ENCODE measurements around the gene FOXL2. TPM values are rescaled to one million over a fixed set of nuclear protein-coding genes. Genes with fewer than 3 reads are reported as not detected.

Gene FOXL2
- total and polyA plus RNA-seq, 7 donors: 0.01 to 0.39 (median 0.21) TPM; not detected in 3

DNA sequence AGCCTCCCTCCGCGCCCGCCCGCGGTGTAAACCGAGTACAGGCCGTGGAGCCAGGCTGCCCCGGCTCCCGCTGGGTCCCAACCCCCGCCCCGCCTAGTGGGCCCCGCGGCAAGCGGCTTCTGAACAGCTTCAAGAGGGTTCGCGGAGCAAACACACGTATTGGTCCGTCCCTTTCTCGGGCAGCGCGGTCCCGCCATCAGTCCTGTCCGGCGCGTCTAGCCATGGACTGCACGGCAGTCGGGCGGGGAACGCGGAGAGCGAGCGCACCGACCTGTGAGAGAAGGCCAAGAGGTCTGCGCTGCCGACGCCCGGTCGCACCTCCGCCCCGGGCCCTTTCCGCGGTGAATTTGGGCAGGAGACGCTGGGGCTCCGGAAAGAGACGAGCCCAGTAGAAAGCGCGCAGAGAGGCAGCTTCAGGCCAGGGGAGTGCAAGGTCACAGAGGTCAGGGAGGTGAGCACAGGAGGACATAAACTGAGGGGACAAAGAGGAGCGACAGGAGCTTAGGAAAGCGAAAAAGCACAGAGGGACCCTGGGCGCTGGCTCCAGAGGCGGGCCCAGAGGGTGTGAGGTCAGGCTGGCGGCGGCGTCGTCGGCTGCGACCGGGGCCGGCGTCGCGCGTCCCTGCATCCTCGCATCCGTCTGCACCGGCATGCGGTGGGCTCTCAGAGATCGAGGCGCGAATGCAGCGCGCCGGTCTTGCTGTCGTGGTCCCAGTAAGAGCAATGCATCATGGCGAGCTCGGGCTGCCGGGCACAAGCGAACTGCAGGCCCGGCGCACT, 1.8 kb downstream of the FOXL2 start:
- Histone ChIP-seq H3K27ac (no peak overlapping the region), H3K9me3 (no peaks in the 10 kb centered on the region), H3K27me3 (ENCODE audit: insufficient read depth in 3 of 3, low read length in 2 of 3) (peaks cover 0 to 99% (median 44%) of the 10 kb centered on the region in 3 donors), H3K4me3 (peak overlapping the region; percentile 72), H3K36me3 (ENCODE audit: insufficient read depth in 1 of 2, low read depth in 1 of 2) (no peaks in the 10 kb centered on the region), H3K4me1 (peaks cover 13% of the 10 kb centered on the region)
- ATAC-seq: no peak
- intact Hi-C loops (cut with DNase I): no loop called here
- TF ChIP-seq, protein P1, sequence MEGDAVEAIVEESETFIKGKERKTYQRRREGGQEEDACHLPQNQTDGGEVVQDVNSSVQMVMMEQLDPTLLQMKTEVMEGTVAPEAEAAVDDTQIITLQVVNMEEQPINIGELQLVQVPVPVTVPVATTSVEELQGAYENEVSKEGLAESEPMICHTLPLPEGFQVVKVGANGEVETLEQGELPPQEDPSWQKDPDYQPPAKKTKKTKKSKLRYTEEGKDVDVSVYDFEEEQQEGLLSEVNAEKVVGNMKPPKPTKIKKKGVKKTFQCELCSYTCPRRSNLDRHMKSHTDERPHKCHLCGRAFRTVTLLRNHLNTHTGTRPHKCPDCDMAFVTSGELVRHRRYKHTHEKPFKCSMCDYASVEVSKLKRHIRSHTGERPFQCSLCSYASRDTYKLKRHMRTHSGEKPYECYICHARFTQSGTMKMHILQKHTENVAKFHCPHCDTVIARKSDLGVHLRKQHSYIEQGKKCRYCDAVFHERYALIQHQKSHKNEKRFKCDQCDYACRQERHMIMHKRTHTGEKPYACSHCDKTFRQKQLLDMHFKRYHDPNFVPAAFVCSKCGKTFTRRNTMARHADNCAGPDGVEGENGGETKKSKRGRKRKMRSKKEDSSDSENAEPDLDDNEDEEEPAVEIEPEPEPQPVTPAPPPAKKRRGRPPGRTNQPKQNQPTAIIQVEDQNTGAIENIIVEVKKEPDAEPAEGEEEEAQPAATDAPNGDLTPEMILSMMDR (IDR thresholded peaks at IDR 0.05): no peak
- WGBS, 3 donors: 6 to 11% (median 11%) methylated on average over 69 to 80 of the region's 80 CpGs
- DNase-seq: no peak

DNA sequence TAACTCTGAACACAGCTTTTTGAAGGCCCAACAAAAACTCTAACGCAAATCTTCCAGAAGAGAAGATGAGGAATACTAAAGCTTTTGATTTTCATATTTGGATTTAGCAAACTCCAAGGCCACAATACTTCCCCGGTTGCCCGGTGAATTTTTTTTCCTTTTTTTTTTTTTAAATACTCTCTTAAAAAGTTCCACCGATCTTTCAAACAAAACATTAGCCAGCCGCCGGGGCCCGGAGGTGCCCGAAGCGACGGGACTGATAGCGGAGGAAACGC, 2.3 kb downstream of the FOXL2 start:
- TF ChIP-seq, protein P1 (IDR thresholded peaks at IDR 0.05): no peak
- 37 to 50% (median 43%) methylated on average over 12 of the region's 12 CpGs for WGBS, 3 donors
- intact Hi-C loops (cut with DNase I): no loop called here

DNA sequence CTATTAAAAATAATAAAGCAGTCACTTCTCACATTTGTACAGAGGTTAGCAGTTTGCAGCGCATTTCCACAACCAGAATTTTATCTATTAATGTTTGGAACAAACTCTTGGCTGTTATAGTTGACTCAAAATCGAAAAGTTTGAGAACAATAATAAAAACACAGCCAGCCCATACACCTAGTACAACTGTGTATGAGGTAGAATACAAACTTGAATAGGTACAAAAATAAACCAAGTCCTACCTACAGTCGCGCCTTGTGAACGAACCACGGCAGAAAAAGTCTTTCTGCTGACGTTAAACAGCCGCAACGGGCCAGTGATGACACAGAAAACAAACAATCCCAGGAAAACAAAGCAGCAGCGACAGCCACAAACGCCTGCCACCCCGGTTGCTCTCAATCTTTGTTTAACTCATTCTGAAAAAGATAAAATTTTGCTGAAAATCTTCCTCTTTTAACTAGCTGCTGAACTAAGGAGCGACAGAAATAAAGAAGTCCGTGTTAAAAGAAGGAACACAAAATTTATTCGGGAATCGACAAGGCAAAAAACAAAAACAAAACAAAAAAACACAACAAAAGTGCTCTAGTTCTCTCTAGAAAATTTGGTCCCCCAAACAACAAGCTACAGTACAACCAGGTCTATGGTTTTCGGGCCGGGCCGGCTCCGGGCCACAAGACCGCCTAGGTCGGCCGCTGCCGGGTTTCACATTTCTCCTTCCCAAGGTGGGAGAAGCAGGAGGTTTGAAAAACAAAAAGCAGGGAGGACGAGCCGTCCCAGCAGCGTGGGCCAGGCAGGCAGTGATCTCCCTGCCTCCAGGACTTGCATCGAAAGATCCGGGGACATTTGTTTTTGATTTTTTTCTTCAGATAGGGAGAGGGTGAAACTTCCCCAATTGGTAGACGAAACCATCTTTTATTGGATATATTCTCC, 2.9 kb downstream of the FOXL2 start:
- TF ChIP-seq, protein P1 (IDR thresholded peaks at IDR 0.05): no peak
- intact Hi-C loops (cut with DNase I): no loop called here
- Histone ChIP-seq H3K27ac (no peak overlapping the region), H3K4me3 (peak overlapping the region; percentile 72), H3K4me1 (peaks cover 13% of the 10 kb centered on the region), H3K27me3 (ENCODE audit: insufficient read depth in 3 of 3, low read length in 2 of 3) (peaks cover 0 to 99% (median 47%) of the 10 kb centered on the region in 3 donors), H3K36me3 (ENCODE audit: insufficient read depth in 1 of 2, low read depth in 1 of 2) (no peaks in the 10 kb centered on the region), H3K9me3 (no peaks in the 10 kb centered on the region)
- DNase-seq (no peak), ATAC-seq (no peak)
- WGBS, 3 donors: 52 to 71% (median 67%) methylated on average over 30 of the region's 30 CpGs

More for the DNA sequence above, 2.3 kb downstream of the FOXL2 start:
- Histone ChIP-seq H3K27ac (no peak overlapping the region), H3K4me1 (peaks cover 9% of the 10 kb centered on the region), H3K36me3 (ENCODE audit: insufficient read depth in 1 of 2, low read depth in 1 of 2) (no peaks in the 10 kb centered on the region), H3K9me3 (no peaks in the 10 kb centered on the region), H3K4me3 (peak overlapping the region; percentile 72), H3K27me3 (ENCODE audit: insufficient read depth in 3 of 3, low read length in 2 of 3) (peaks cover 0 to 99% (median 45%) of the 10 kb centered on the region in 3 donors)
- no peak for DNase-seq
- no peak for ATAC-seq

DNA sequence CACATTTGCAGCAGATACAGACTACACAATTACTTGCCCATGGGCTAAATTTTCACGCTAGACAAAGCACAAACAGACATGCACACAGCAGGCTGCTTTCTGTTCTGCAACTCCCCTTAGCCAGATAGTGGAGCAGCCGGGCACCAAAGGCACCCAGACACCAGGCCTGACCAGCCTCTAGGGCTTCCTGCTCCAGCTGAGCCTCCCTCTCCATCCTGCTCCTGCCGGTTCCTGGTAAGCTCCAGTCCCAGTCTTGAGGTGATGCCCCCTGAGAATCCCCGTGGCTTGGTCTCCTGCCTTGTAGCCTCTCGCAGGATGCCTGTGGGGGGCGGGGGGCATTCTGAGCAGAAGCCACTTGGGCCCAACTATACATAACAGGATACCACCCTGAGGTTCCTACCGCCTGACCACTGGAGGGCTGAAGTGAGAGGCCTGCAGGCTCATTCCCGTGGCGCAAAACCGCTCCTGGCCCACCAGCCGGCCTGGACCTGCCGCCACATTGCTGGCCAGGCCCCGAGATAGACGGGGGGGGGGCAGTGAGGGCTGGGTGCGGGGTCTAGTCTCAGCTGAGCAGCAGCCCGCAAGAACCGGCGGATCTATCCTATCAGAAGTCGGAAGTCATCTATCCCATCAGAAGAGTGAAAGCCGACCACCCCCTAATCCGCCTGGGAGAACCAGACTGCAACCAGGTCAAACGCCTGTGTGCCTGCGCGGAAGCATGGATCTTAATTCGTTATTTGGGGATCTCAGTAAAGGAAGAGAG, 3.9 kb downstream of the FOXL2 start:
- intact Hi-C loops (cut with DNase I): no loop called here
- 46 to 63% (median 62%) methylated on average over 25 of the region's 25 CpGs for whole genome bisulfite sequencing, 3 donors
- Histone ChIP-seq H3K36me3 (ENCODE audit: insufficient read depth in 1 of 2, low read depth in 1 of 2) (no peaks in the 10 kb centered on the region), H3K4me1 (peaks cover 22% of the 10 kb centered on the region), H3K27me3 (ENCODE audit: insufficient read depth in 3 of 3, low read length in 2 of 3) (peaks cover 0 to 99% (median 50%) of the 10 kb centered on the region in 3 donors), H3K27ac (no peak overlapping the region), H3K4me3 (no peak overlapping the region), H3K9me3 (no peaks in the 10 kb centered on the region)
- TF ChIP-seq, protein P1 (IDR thresholded peaks at IDR 0.05): no peak
- no peak for ATAC-seq
- no peak for DNase-seq

Data from psoas muscle (tissue), 8 donors.